A673 (cell line): ENCODE results near the gene COBLL1. TPM values are rescaled to one million over a fixed set of nuclear protein-coding genes. Genes with fewer than 3 reads are reported as not detected.

Source experiments
- BruUV-seq: library from RNA; stranded (reverse); fragments of 400-500 nt; replicated peaks from 2 replicates; lab custom pipeline; 2021; lab: Mats Ljungman, UMichigan
- CTCF ChIA-PET: fragments of 300-600 bp; sonication (Branson Sonifier 250); formaldehyde crosslinking; loops from one replicate; lab custom pipeline; 2022; ENCODE audit warnings: antibody characterized with exemption; lab: Charles Lee
- POLR2A ChIA-PET: fragments of 300-600 bp; sonication (Branson Sonifier 250); formaldehyde crosslinking; loops from one replicate; lab custom pipeline; 2022; ENCODE audit warnings: antibody characterized with exemption; ENCODE audit not compliant: low non-redundant PET; lab: Charles Lee
- DNase-seq: peaks from one replicate; pipeline ENCODE4 v3.0.0-alpha.2; 2015; ENCODE audit warnings: low spot score
- H3K27ac ChIP-seq: fragments of 200-600 bp; sonication (generic); 2 replicates; pipeline ENCODE4 v1.5.1; 2016; ENCODE audit warnings: mixed run types, low read depth, mild to moderate bottlenecking, mixed read lengths, antibody characterized with exemption, low read length; ENCODE audit not compliant: poor library complexity, severe bottlenecking
- H3K27me3 ChIP-seq: fragments of 200-600 bp; sonication (generic); replicated peaks from 2 replicates; pipeline ENCODE4 v1.6.1; 2017; ENCODE audit warnings: mixed run types, low read depth, mild to moderate bottlenecking, mixed read lengths, antibody characterized with exemption, low read length; ENCODE audit not compliant: insufficient read depth, poor library complexity
- H3K36me3 ChIP-seq: fragments of 200-600 bp; sonication (generic); 2 replicates; pipeline ENCODE4 v1.6.1; 2016; ENCODE audit warnings: mixed run types, mild to moderate bottlenecking, mixed read lengths, antibody characterized with exemption, low read length; ENCODE audit not compliant: insufficient read depth, poor library complexity, severe bottlenecking
- H3K4me1 ChIP-seq: fragments of 200-600 bp; sonication (generic); 2 replicates; pipeline ENCODE4 v1.6.1; 2017; ENCODE audit warnings: mixed run types, mild to moderate bottlenecking, mixed read lengths, antibody characterized with exemption, low read length; ENCODE audit not compliant: insufficient read depth, poor library complexity, severe bottlenecking
- H3K4me3 ChIP-seq: fragments of 200-600 bp; sonication (generic); 2 replicates; pipeline ENCODE4 v1.5.1; 2016; ENCODE audit warnings: low read depth, mixed run types, mild to moderate bottlenecking, mixed read lengths, low read length; ENCODE audit not compliant: poor library complexity, severe bottlenecking
- H3K9me3 ChIP-seq: fragments of 200-600 bp; sonication (generic); 2 replicates; pipeline ENCODE4 v1.6.1; 2016; ENCODE audit warnings: mixed run types, low read depth, mild to moderate bottlenecking, mixed read lengths, antibody characterized with exemption, low read length; ENCODE audit not compliant: poor library complexity, severe bottlenecking
- CTCF ChIP-seq: fragments of 300-800, 200-600 bp; sonication (generic); conservative IDR thresholded peaks from 2 replicates; pipeline ENCODE4 v1.5.1; 2017; ENCODE audit warnings: low read depth, mild to moderate bottlenecking, antibody characterized with exemption, low read length, moderate library complexity, mixed read lengths
- EZH2 ChIP-seq: fragments of 200-600 bp; sonication (generic); IDR thresholded peaks from 2 replicates; pipeline ENCODE4 v1.6.1; 2017; ENCODE audit warnings: borderline replicate concordance, low read depth, mild to moderate bottlenecking, mixed read lengths, antibody characterized with exemption, low read length; ENCODE audit not compliant: poor library complexity, severe bottlenecking
- intact Hi-C: fragments of 100-400 bp; cut with micrococcal nuclease; formaldehyde crosslinking; loops from one replicate; pipeline ENCODE4 v1.10.0; 2022; ENCODE audit not compliant: unreplicated experiment
- total RNA-seq: library from RNA; stranded (reverse); gene quantifications from 2 replicates; pipeline ENCODE4 v1.2.3, GENCODE V29; 2021

Gene COBLL1
- total RNA-seq, 1 experiment from 2014 or later, result 6.6 TPM

GRCh38 chr2:164757934-164758695 is 83.5 kb downstream of the COBLL1 start:
- intact Hi-C loops, result no loop called here
- BruUV-seq, result no TSS peak

GRCh38 chr2:164756773-164757172 is 84.8 kb downstream of the COBLL1 start:
- no peak for TF ChIP-seq EZH2
- TF ChIP-seq CTCF, result no peak
- ChIA-PET POLR2A (no interaction called here), CTCF (no interaction called here)
- no peak overlapping the region for H3K4me3 ChIP-seq
- H3K36me3 ChIP-seq, result no peaks in the 10 kb centered on the region
- no TSS peak for BruUV-seq
- intact Hi-C loops, result no loop called here
- H3K4me1 ChIP-seq, result no peaks in the 10 kb centered on the region
- no peaks in the 10 kb centered on the region for H3K27me3 ChIP-seq
- no peak for DNase-seq
- H3K9me3 ChIP-seq, result no peaks in the 10 kb centered on the region
- H3K27ac ChIP-seq, result no peak overlapping the region

More at GRCh38 chr2:164757934-164758695, 83.5 kb downstream of the COBLL1 start:
- H3K36me3 ChIP-seq, result no peaks in the 10 kb centered on the region
- no peaks in the 10 kb centered on the region for H3K27me3 ChIP-seq
- no peaks in the 10 kb centered on the region for H3K4me1 ChIP-seq
- no peak overlapping the region for H3K27ac ChIP-seq
- POLR2A ChIA-PET, result no interaction called here
- DNase-seq, result no peak
- CTCF ChIA-PET, result no interaction called here
- TF ChIP-seq CTCF (no peak), EZH2 (no peak)
- H3K4me3 ChIP-seq, result no peak overlapping the region
- H3K9me3 ChIP-seq, result no peaks in the 10 kb centered on the region

- ChIA-PET POLR2A (no interaction called here), CTCF (no interaction called here)
- no TSS peak for BruUV-seq
- Histone ChIP-seq H3K9me3 (no peaks in the 10 kb centered on the region), H3K27me3 (no peaks in the 10 kb centered on the region), H3K4me3 (no peak overlapping the region), H3K4me1 (no peaks in the 10 kb centered on the region), H3K36me3 (no peaks in the 10 kb centered on the region), H3K27ac (no peak overlapping the region)
- intact Hi-C loops, result no loop called here
- DNase-seq, result no peak
- TF ChIP-seq EZH2, result no peak
- no peak for TF ChIP-seq CTCF
Measured at GRCh38 chr2:164755952-164756351, 85.7 kb downstream of the COBLL1 start.
